Left lung (tissue), 10 donors: ENCODE data around the gene PWWP2B. TPM values are rescaled to one million over a fixed set of nuclear protein-coding genes. Genes with fewer than 3 reads are reported as not detected.

ENCODE experiments used
- ATAC-seq: fragments of 200-7000 bp; cut with Tn5 transposase; one replicate; pipeline ENCODE4 v1.9.1; 2020; ENCODE audit warnings: moderate library complexity
- DNase-seq, 4 donors: peaks; one replicate each; pipeline ENCODE4 v3.0.0-alpha.2; 2013 to 2020
- H3K27ac ChIP-seq, 2 donors: fragments of 200-600 bp; sonication (generic) in 1 of 2; one replicate each; pipeline versions ENCODE4 v1.5.0 to v1.8.0; 2020 to 2021
- H3K27me3 ChIP-seq, 2 donors: fragments of 200-600 bp; sonication (generic) in 1 of 2; one replicate each; pipeline versions ENCODE4 v1.5.0 to v1.8.0; 2020 to 2021
- H3K36me3 ChIP-seq, 2 donors: fragments of 200-600 bp; sonication (generic) in 1 of 2; one replicate each; pipeline versions ENCODE4 v1.5.0 to v1.8.0; 2020 to 2021
- H3K4me1 ChIP-seq, 2 donors: fragments of 200-600 bp; one replicate each; pipeline ENCODE4 v1.8.0; 2021
- H3K4me3 ChIP-seq, 2 donors: fragments of 200-600 bp; sonication (generic) in 1 of 2; one replicate each; pipeline versions ENCODE4 v1.5.0 to v1.8.0; 2020 to 2021; ENCODE audit warnings: mild to moderate bottlenecking in 1 of 2
- H3K9me3 ChIP-seq, 2 donors: fragments of 200-600 bp; sonication (generic) in 1 of 2; one replicate each; pipeline versions ENCODE4 v1.5.0 to v1.8.0; 2020 to 2021
- intact Hi-C, 2 donors: fragments of 100-400 bp; cut with DNase I; formaldehyde crosslinking; loops; one replicate each; pipeline versions ENCODE4 v1.11.2 to v1.14.2; 2022
- polyA plus RNA-seq, 6 donors: library from polyadenylated mRNA; unstranded; fragments of 120-200 nt; gene quantifications; one replicate each; pipeline ENCODE4 v1.2.1, GENCODE V29; 2013; ENCODE audit not compliant: insufficient read length in 6 of 6
- total RNA-seq, 2 donors: library from RNA; stranded (reverse); fragmentation: NEBNext Ultra II Directional; extraction: Animal tissue kit (Norgen Biotek cat#: 25700); gene quantifications; one replicate each; pipeline ENCODE4 v1.2.1, GENCODE V29; 2021
- TF ChIP-seq, protein P1 (sequence below), 2 donors: fragments of 200-600 bp; sonication (generic) in 1 of 2; IDR thresholded peaks; one replicate each; pipeline versions ENCODE4 v1.5.0 to v1.8.0; 2021; ENCODE audit warnings: antibody characterized with exemption in 2 of 2
- donor health status: DM: no; HTN: yes; CAD: no.
- donor health status: DM: no; HTN: no; CAD: no.

The PWWP2B gene
- total and polyA plus RNA-seq, 8 donors, result 8.4 to 23.2 (median 11.0) TPM

DNA sequence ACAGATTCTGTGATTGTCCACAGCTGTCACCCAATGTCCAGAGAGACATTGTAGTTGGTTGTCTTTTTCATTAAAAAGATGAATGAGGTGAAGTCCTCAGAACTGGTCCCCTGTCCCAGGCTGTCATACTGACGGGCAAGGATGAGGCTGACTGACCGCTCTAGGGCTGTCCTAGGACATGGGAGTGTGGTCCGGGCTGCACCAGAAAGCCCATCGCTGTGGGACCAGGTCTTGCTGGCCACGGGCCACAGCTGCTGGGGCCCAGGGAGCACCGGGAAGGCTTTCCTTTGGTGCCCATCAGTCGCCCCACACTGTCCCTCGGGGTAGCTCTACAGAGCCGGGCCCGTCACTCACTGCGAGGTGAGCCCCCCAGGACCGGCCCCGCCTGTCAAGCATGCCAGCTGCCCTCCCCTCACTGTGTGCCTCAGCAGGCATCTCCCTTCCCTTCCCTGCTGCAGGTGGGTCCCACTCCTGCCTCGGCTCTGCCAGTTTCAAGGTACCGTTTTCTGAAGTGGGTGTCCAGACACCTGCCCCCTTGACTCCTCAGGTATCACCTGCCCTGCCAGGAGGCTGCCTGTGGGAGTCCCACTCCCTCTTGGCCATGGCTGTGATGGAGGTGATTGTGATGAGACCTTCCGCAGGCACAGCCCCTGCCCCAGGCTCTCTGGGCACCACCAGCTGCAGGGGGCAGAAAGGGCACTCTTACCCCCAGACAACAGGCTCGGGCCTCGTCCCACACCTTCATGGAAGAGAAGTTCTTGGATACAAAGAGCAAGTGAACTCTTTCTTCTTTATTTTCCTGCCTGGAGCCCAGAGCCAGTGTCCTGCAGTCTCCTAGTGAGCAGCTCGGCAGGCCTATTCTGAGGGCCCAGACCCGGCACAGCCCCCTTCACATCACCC is 43.3 kb upstream of the PWWP2B start:
- Histone ChIP-seq H3K4me3 (no peak overlapping the region), H3K27ac (no peak overlapping the region), H3K27me3 (no peaks in the 10 kb centered on the region), H3K4me1 (peaks cover 0 to 4% of the 10 kb centered on the region in 2 donors), H3K36me3 (peaks cover 0 to 23% of the 10 kb centered on the region in 2 donors), H3K9me3 (no peaks in the 10 kb centered on the region)
- intact Hi-C loops, result loop anchor here in 1 of 2 donors (5.0 kb wide), 1 partner anchor 131 kb away; no protein-coding TSS in a partner anchor
- DNase-seq (peak in 1 of 4 donors; percentile 73), ATAC-seq (no peak)
- TF ChIP-seq, protein P1, sequence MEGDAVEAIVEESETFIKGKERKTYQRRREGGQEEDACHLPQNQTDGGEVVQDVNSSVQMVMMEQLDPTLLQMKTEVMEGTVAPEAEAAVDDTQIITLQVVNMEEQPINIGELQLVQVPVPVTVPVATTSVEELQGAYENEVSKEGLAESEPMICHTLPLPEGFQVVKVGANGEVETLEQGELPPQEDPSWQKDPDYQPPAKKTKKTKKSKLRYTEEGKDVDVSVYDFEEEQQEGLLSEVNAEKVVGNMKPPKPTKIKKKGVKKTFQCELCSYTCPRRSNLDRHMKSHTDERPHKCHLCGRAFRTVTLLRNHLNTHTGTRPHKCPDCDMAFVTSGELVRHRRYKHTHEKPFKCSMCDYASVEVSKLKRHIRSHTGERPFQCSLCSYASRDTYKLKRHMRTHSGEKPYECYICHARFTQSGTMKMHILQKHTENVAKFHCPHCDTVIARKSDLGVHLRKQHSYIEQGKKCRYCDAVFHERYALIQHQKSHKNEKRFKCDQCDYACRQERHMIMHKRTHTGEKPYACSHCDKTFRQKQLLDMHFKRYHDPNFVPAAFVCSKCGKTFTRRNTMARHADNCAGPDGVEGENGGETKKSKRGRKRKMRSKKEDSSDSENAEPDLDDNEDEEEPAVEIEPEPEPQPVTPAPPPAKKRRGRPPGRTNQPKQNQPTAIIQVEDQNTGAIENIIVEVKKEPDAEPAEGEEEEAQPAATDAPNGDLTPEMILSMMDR (IDR thresholded peaks at IDR 0.05), result no peak

DNA sequence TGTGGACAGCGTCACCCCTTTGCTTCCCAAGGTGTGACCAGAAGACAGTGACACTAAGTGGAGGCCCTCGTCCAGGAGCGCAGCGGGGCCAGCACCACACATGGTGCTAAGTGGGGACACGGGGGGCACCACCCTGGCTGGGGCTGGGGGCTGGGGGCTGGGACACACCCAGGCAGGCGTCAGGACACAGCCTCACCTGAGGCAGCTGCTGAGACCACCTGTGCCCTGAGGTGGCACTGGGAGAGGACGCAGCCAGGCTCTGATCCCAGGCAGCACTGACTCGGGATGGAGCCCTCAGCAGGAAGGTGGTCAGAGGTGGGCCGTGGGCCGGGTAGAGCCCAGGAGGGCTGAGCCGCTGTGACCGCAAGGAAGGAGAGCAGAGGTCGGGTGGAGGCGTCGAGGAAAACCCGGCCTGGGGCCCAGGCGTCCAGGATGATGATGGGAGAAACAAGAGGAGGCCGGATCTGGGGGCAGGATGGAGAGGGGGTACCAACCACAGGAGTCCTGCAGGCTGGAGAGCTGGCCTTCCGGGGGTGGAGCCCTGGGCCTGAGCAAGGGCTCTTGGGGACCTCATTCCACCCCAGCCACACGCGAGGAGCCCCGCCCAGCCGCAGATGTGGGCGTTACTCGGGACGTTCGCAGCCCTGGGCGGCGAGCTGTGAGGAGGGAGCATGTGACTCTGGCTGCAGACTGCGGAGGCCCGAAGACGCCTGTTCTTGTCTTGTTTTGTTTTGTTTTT is 42.5 kb upstream of the PWWP2B start:
- Histone ChIP-seq H3K9me3 (no peaks in the 10 kb centered on the region), H3K36me3 (peaks cover 0 to 17% of the 10 kb centered on the region in 2 donors), H3K4me1 (peaks cover 0 to 4% of the 10 kb centered on the region in 2 donors), H3K4me3 (no peak overlapping the region), H3K27ac (no peak overlapping the region), H3K27me3 (no peaks in the 10 kb centered on the region)
- TF ChIP-seq, protein P1 (IDR thresholded peaks at IDR 0.05), result no peak
- peak in 1 of 4 donors; percentile 82 for DNase-seq
- no peak for ATAC-seq
- intact Hi-C loops, result loop anchor here in 1 of 2 donors (5.0 kb wide), 1 partner anchor 132 kb away; no protein-coding TSS in a partner anchor

DNA sequence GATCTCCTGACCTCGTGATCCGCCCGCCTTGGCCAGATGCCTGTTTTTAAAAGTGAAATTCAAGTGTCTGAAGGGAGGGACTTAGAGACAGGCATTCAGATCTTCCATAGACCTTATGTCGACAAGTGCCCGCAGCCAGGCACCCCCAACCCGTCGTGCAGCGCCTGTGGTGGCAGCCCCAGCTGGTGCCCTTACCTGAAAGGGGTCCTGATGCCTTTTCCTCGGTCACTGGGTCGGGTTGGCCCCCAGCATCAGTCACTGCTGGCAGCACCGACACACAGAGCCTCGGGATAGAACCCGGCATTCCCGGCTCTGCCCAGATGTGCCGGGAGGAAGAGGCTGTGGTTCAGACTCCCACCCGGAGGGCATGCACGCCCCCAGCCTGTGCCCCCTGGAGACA is 41.7 kb upstream of the PWWP2B start:
- no peak for ATAC-seq
- no peaks in the 10 kb centered on the region for H3K27me3 ChIP-seq
- TF ChIP-seq, protein P1 (IDR thresholded peaks at IDR 0.05), result no peak
- no peak for DNase-seq
- H3K9me3 ChIP-seq, result no peaks in the 10 kb centered on the region
- peaks cover 0 to 4% of the 10 kb centered on the region in 2 donors for H3K4me1 ChIP-seq
- peaks cover 0 to 14% of the 10 kb centered on the region in 2 donors for H3K36me3 ChIP-seq
- intact Hi-C loops, result no loop called here
- no peak overlapping the region for H3K4me3 ChIP-seq
- no peak overlapping the region for H3K27ac ChIP-seq

DNA sequence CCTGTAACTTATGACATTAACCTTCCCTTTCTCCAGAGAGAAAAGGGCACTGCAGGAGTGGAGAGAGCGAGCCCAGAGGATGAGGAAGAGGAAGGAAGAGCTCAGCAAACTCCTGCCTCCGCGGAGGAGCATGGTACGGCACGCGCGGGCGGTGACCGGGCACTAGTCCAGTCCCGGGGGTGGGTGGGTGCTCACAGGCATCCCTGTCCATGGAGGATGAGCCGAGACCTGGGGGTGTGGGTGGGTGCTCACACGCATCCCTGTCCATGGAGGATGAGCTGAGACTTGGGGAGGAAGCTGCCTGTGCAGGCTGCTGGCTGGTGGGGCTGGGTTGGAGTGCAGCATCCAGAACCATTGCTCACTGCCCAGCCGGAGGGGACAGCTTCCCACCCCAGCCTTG is 41.2 kb upstream of the PWWP2B start:
- peak in 1 of 4 donors; percentile 82 for DNase-seq
- intact Hi-C loops, result no loop called here
- H3K27ac ChIP-seq, result no peak overlapping the region
- H3K27me3 ChIP-seq, result no peaks in the 10 kb centered on the region
- H3K9me3 ChIP-seq, result no peaks in the 10 kb centered on the region
- H3K4me1 ChIP-seq, result peaks cover 0 to 4% of the 10 kb centered on the region in 2 donors
- no peak overlapping the region for H3K4me3 ChIP-seq
- H3K36me3 ChIP-seq, result peaks cover 0 to 14% of the 10 kb centered on the region in 2 donors
- TF ChIP-seq, protein P1 (IDR thresholded peaks at IDR 0.05), result no peak
- no peak for ATAC-seq
